DND-41 (cell line): Measurements from ENCODE around the gene PRELID3B.

Source experiments
- ATAC-seq: fragments of 200-7000 bp; cut with Tn5 transposase; 3 replicates; pipeline ENCODE4 v1.9.1; 2021; ENCODE audit warnings: low read depth; ENCODE audit not compliant: insufficient read depth
- DNase-seq: peaks from one replicate; pipeline ENCODE4 v3.0.0-alpha.2; 2020
- H2AFZ ChIP-seq: 2 replicates; pipeline ENCODE4 v1.6.0; 2012; ENCODE audit warnings: low read depth, low read length
- H3K27ac ChIP-seq: 2 replicates; pipeline ENCODE4 v1.5.1; 2012; ENCODE audit warnings: low read length, inconsistent platforms
- H3K27me3 ChIP-seq: fragments of 200-600 bp; sonication (generic); 2 replicates; pipeline ENCODE4 v1.6.0; 2012; ENCODE audit warnings: low read length, mild to moderate bottlenecking, inconsistent platforms; ENCODE audit not compliant: insufficient read depth, poor library complexity
- H3K36me3 ChIP-seq: 2 replicates; pipeline ENCODE4 v1.5.1; 2012; ENCODE audit warnings: low read length, inconsistent platforms; ENCODE audit not compliant: insufficient read depth
- H3K4me1 ChIP-seq: 2 replicates; pipeline ENCODE4 v1.5.1; 2012; ENCODE audit warnings: mild to moderate bottlenecking, low read length; ENCODE audit not compliant: insufficient read depth
- H3K4me2 ChIP-seq: 2 replicates; pipeline ENCODE4 v1.6.0; 2012; ENCODE audit warnings: mild to moderate bottlenecking, moderate library complexity, low read length, inconsistent platforms; ENCODE audit not compliant: insufficient read depth
- H3K4me3 ChIP-seq, 2 experiments: fragments of 200-600 bp in 1 of 2; shearing (Covaris generic) in 1 of 2; 2 replicates each; pipeline ENCODE4 v1.5.1; 2012 to 2016; ENCODE audit warnings: inconsistent platforms in 2 of 2, low read length in 2 of 2, mild to moderate bottlenecking in 2 of 2, low read depth in 1 of 2, moderate library complexity in 1 of 2
- H3K79me2 ChIP-seq: 2 replicates; pipeline ENCODE4 v1.6.0; 2012; ENCODE audit warnings: low read length, inconsistent platforms; ENCODE audit not compliant: insufficient read depth
- H3K9ac ChIP-seq: 2 replicates; pipeline ENCODE4 v1.6.0; 2012; ENCODE audit warnings: low read depth, mild to moderate bottlenecking, inconsistent platforms, low read length, moderate library complexity
- H3K9me3 ChIP-seq: 2 replicates; pipeline ENCODE4 v1.5.1; 2012; ENCODE audit warnings: low read length, moderate library complexity, mild to moderate bottlenecking, inconsistent platforms; ENCODE audit not compliant: insufficient read depth, severe bottlenecking
- H4K20me1 ChIP-seq: 2 replicates; pipeline ENCODE4 v1.6.0; 2012; ENCODE audit warnings: low read length; ENCODE audit not compliant: insufficient read depth
- CTCF ChIP-seq: IDR thresholded peaks from 2 replicates; pipeline ENCODE4 v1.5.1; 2012; ENCODE audit warnings: borderline replicate concordance, low read length, moderate library complexity, mild to moderate bottlenecking; ENCODE audit not compliant: poor library complexity, severe bottlenecking; ENCODE audit errors: extremely low read depth
- EZH2 ChIP-seq: IDR thresholded peaks from 3 replicates; pipeline ENCODE4 v1.6.1; 2012; ENCODE audit warnings: borderline replicate concordance, low read depth, mild to moderate bottlenecking, moderate library complexity, low read length, inconsistent platforms; ENCODE audit not compliant: severe bottlenecking

Gene PRELID3B

GRCh38 chr20:59017493-59018231 is 24.9 kb downstream of the PRELID3B start:
- H3K4me1 ChIP-seq: no peaks in the 10 kb centered on the region
- DNase-seq: no peak

GRCh38 chr20:59016795-59017492 is 25.6 kb downstream of the PRELID3B start:
- no peak overlapping the region for H3K9ac ChIP-seq
- ATAC-seq (no peak), DNase-seq (no peak)
- peaks cover 18% of the 10 kb centered on the region for H4K20me1 ChIP-seq
- no peak for TF ChIP-seq EZH2
- TF ChIP-seq CTCF: no peak
- H3K4me3 ChIP-seq: no peak overlapping the region
- H3K27me3 ChIP-seq: no peaks in the 10 kb centered on the region
- no peak overlapping the region for H3K4me2 ChIP-seq
- no peaks in the 10 kb centered on the region for H3K79me2 ChIP-seq
- H2AFZ ChIP-seq: no peak overlapping the region
- no peak overlapping the region for H3K27ac ChIP-seq
- H3K36me3 ChIP-seq: no peaks in the 10 kb centered on the region
- no peaks in the 10 kb centered on the region for H3K4me1 ChIP-seq
- no peaks in the 10 kb centered on the region for H3K9me3 ChIP-seq

More at GRCh38 chr20:59017493-59018231, 24.9 kb downstream of the PRELID3B start:
- H3K27me3 ChIP-seq: no peaks in the 10 kb centered on the region
- H4K20me1 ChIP-seq: peaks cover 18% of the 10 kb centered on the region
- H3K4me2 ChIP-seq: no peak overlapping the region
- no peak overlapping the region for H2AFZ ChIP-seq
- H3K27ac ChIP-seq: no peak overlapping the region
- no peak overlapping the region for H3K9ac ChIP-seq
- no peaks in the 10 kb centered on the region for H3K79me2 ChIP-seq
- ATAC-seq: no peak
- TF ChIP-seq EZH2: no peak
- no peak for TF ChIP-seq CTCF
- no peaks in the 10 kb centered on the region for H3K9me3 ChIP-seq
- H3K36me3 ChIP-seq: peaks cover 5% of the 10 kb centered on the region
- H3K4me3 ChIP-seq: no peak overlapping the region

GRCh38 chr20:59015812-59016711 is 26.5 kb downstream of the PRELID3B start:
- DNase-seq (no peak), ATAC-seq (no peak)
- Histone ChIP-seq H3K27ac (no peak overlapping the region), H3K9ac (no peak overlapping the region), H3K79me2 (no peaks in the 10 kb centered on the region), H4K20me1 (peaks cover 18% of the 10 kb centered on the region), H3K4me2 (no peak overlapping the region), H3K9me3 (no peaks in the 10 kb centered on the region), H3K27me3 (no peaks in the 10 kb centered on the region), H3K36me3 (no peaks in the 10 kb centered on the region), H2AFZ (no peak overlapping the region), H3K4me3 (no peak overlapping the region), H3K4me1 (no peaks in the 10 kb centered on the region)
- no peak for TF ChIP-seq EZH2
- TF ChIP-seq CTCF: no peak
